Spleen (tissue), 11 donors: ENCODE measurements around the gene LRP1B. TPM values are rescaled to one million over a fixed set of nuclear protein-coding genes. Genes with fewer than 3 reads are reported as not detected.

Source experiments
- DNase-seq: peaks from one replicate; pipeline ENCODE4 v3.0.0-alpha.2; 2020
- H3K27ac ChIP-seq, 8 donors: fragments of 200-600 bp; sonication (generic) in 7 of 8; 1 replicate in 4 of 8; 2 replicates in 4 of 8; pipeline versions ENCODE4 v1.5.0 to v1.8.0; 2016 to 2021; ENCODE audit warnings: inconsistent platforms in 4 of 8, mild to moderate bottlenecking in 4 of 8, moderate library complexity in 1 of 8
- H3K27me3 ChIP-seq, 7 donors: fragments of 200-600 bp; sonication (generic) in 6 of 7; replicated peaks in 1 of 7; 1 replicate in 4 of 7; 2 replicates in 3 of 7; pipeline versions ENCODE4 v1.5.0 to v1.8.0; 2016 to 2021; ENCODE audit warnings: inconsistent platforms in 3 of 7, mild to moderate bottlenecking in 1 of 7
- H3K36me3 ChIP-seq, 6 donors: fragments of 200-600 bp; sonication (generic) in 5 of 6; 1 replicate in 4 of 6; 2 replicates in 2 of 6; pipeline versions ENCODE4 v1.5.0 to v1.8.0; 2016 to 2021; ENCODE audit warnings: inconsistent platforms in 2 of 6
- H3K4me1 ChIP-seq, 6 donors: fragments of 200-600 bp; sonication (generic) in 5 of 6; 1 replicate in 3 of 6; 2 replicates in 3 of 6; pipeline versions ENCODE4 v1.5.0 to v1.8.0; 2016 to 2021; ENCODE audit warnings: inconsistent platforms in 3 of 6
- H3K4me3 ChIP-seq, 8 donors: fragments of 200-600 bp; sonication (generic) in 7 of 8; 1 replicate in 4 of 8; 2 replicates in 4 of 8; pipeline versions ENCODE4 v1.5.0 to v1.8.0; 2016 to 2021; ENCODE audit warnings: inconsistent platforms in 4 of 8, mild to moderate bottlenecking in 4 of 8, moderate library complexity in 2 of 8
- H3K9me3 ChIP-seq, 8 donors: fragments of 200-600 bp; sonication (generic) in 7 of 8; 1 replicate in 4 of 8; 2 replicates in 4 of 8; pipeline versions ENCODE4 v1.5.0 to v1.8.0; 2016 to 2021; ENCODE audit warnings: inconsistent platforms in 4 of 8
- CTCF ChIP-seq, 11 experiments: fragments of 200-600 bp in 7 of 11; fragments of 450-650 bp in 4 of 11; sonication (generic) in 4 of 11; IDR thresholded peaks in 8 of 11; conservative IDR thresholded peaks in 3 of 11; 1 replicate in 7 of 11; 2 replicates in 4 of 11; pipeline versions ENCODE4 v1.4.0 to v1.8.0; 2016 to 2021; ENCODE audit warnings: antibody characterized with exemption in 11 of 11, inconsistent platforms in 4 of 11, mild to moderate bottlenecking in 1 of 11
- POLR2A ChIP-seq, 3 donors: fragments of 450-650 bp; IDR thresholded peaks; one replicate each; pipeline ENCODE4 v1.5.1; 2017; ENCODE audit warnings: antibody characterized with exemption in 3 of 3, mild to moderate bottlenecking in 1 of 3
- POLR2AphosphoS5 ChIP-seq, 3 donors: sonication (generic); formaldehyde crosslinking; IDR thresholded peaks; one replicate each; pipeline ENCODE4 v1.5.1; 2017; ENCODE audit warnings: antibody characterized with exemption in 3 of 3
- WGBS, 5 donors: extraction: QIAGEN DNeasy Blood & Tissue Kit in 3 of 5; methylation state at CpG; one replicate each; pipeline versions ENCODE4 v1.1.5 to v1.1.7; 2013 to 2018; 5-methylcytosine and 5-hydroxymethylcytosine counted together
- intact Hi-C: fragments of 100-400 bp; cut with DNase I; formaldehyde crosslinking; loops from one replicate; pipeline ENCODE4 v1.15.0; 2023; ENCODE audit warnings: low total_unique reads
- polyA plus RNA-seq, 3 donors: library from polyadenylated mRNA; stranded (reverse); fragments of 200-250 nt; gene quantifications; one replicate each; pipeline ENCODE4 v1.2.1, GENCODE V29; 2013
- total RNA-seq, 7 donors: library from RNA; depleted of rRNA in 3 of 7; stranded (reverse); fragments of >200 nt in 3 of 7; fragmentation: NEBNext Ultra II Directional in 4 of 7; extraction: Animal tissue kit (Norgen Biotek cat#: 25700) in 4 of 7; gene quantifications; one replicate each; pipeline versions ENCODE4 v1.1.0 to v1.2.1, GENCODE V29; 2016 to 2021
- donor health status: healthy with polysubstance abuse.
- donor health status: DM: no; HTN: no; CAD: no; lungs with moderate emphysema.
- donor health status: DM: no; HTN: no; CAD: no.
- donor health status: Bipolar disorder and iron deficiency.
- donor health status: healthy.
- donor health status: DM: no; HTN: no; CAD: no.
- donor health status: DM: yes; HTN: yes; CAD: no.

LRP1B gene
- total and polyA plus RNA-seq, 10 donors, result 0.02 to 0.85 (median 0.08) TPM; not detected in 2

GRCh38 chr2:140506606-140507005 is 1624.2 kb downstream of the LRP1B start:
- no peaks in the 10 kb centered on the region for H3K27me3 ChIP-seq
- TF ChIP-seq POLR2A (IDR thresholded peaks at IDR 0.05) (no peak), CTCF (IDR thresholded peaks at IDR 0.05 in 8 of 11, conservative IDR thresholded peaks at IDR 0.05 in 3 of 11) (no peak), POLR2AphosphoS5 (IDR thresholded peaks at IDR 0.05) (no peak)
- H3K27ac ChIP-seq, result no peak overlapping the region
- no peaks in the 10 kb centered on the region for H3K36me3 ChIP-seq
- no peak overlapping the region for H3K4me3 ChIP-seq
- WGBS, 5 donors, result 87 to 95% (median 91%) methylated on average over 2 of the region's 2 CpGs
- no peak for DNase-seq
- H3K4me1 ChIP-seq, result no peaks in the 10 kb centered on the region
- intact Hi-C loops, result no loop called here
- no peaks in the 10 kb centered on the region for H3K9me3 ChIP-seq

GRCh38 chr2:140504601-140505000 is 1626.2 kb downstream of the LRP1B start:
- Histone ChIP-seq H3K36me3 (no peaks in the 10 kb centered on the region), H3K27ac (no peak overlapping the region), H3K4me1 (no peaks in the 10 kb centered on the region), H3K27me3 (no peaks in the 10 kb centered on the region), H3K4me3 (no peak overlapping the region), H3K9me3 (no peaks in the 10 kb centered on the region)
- TF ChIP-seq CTCF (IDR thresholded peaks at IDR 0.05 in 8 of 11, conservative IDR thresholded peaks at IDR 0.05 in 3 of 11) (no peak), POLR2AphosphoS5 (IDR thresholded peaks at IDR 0.05) (no peak)
- 39 to 52% (median 51%) methylated on average over 2 of the region's 2 CpGs for WGBS, 5 donors
- no peak for DNase-seq
- intact Hi-C loops, result no loop called here

GRCh38 chr2:140502951-140503630 is 1627.7 kb downstream of the LRP1B start:
- Histone ChIP-seq H3K36me3 (no peaks in the 10 kb centered on the region), H3K27ac (no peak overlapping the region), H3K4me3 (peak overlapping the region in 1 of 8 donors; percentile 18), H3K9me3 (no peaks in the 10 kb centered on the region), H3K4me1 (no peaks in the 10 kb centered on the region), H3K27me3 (no peaks in the 10 kb centered on the region)
- DNase-seq, result no peak
- WGBS, 5 donors, result 73 to 95% (median 91%) methylated on average over 6 of the region's 6 CpGs
- no peak for TF ChIP-seq CTCF (IDR thresholded peaks at IDR 0.05 in 8 of 11, conservative IDR thresholded peaks at IDR 0.05 in 3 of 11)
- no peak for TF ChIP-seq POLR2AphosphoS5 (IDR thresholded peaks at IDR 0.05)
- no peak for TF ChIP-seq POLR2A (IDR thresholded peaks at IDR 0.05)
- intact Hi-C loops, result no loop called here

GRCh38 chr2:140498360-140498759 is 1632.5 kb downstream of the LRP1B start:
- no peak for DNase-seq
- Histone ChIP-seq H3K27me3 (no peaks in the 10 kb centered on the region), H3K4me1 (no peaks in the 10 kb centered on the region), H3K27ac (no peak overlapping the region), H3K4me3 (no peak overlapping the region), H3K9me3 (no peaks in the 10 kb centered on the region), H3K36me3 (no peaks in the 10 kb centered on the region)
- intact Hi-C loops, result no loop called here
- no peak for TF ChIP-seq POLR2A (IDR thresholded peaks at IDR 0.05)
- TF ChIP-seq CTCF (IDR thresholded peaks at IDR 0.05 in 8 of 11, conservative IDR thresholded peaks at IDR 0.05 in 3 of 11), result no peak
- no peak for TF ChIP-seq POLR2AphosphoS5 (IDR thresholded peaks at IDR 0.05)
- WGBS, 5 donors, result 42 to 62% (median 51%) methylated on average over 4 of the region's 4 CpGs
